Fibroblast of the aortic adventitia (primary cell): ENCODE measurements around the gene ATP8A1. TPM values are rescaled to one million over a fixed set of nuclear protein-coding genes. Genes with fewer than 3 reads are reported as not detected.
"Not testable (repeated sequence)": the region's sequence is repeated elsewhere in the genome, so short reads cannot be mapped to it uniquely, and the experiment has no call there.

Source experiments
- DNase-seq: peaks from one replicate; pipeline ENCODE4 v3.0.0-alpha.2; 2010; ENCODE audit warnings: low read depth
- H3K4me3 ChIP-seq: 2 replicates; pipeline ENCODE4 v1.5.1; 2011; ENCODE audit warnings: low read depth, mild to moderate bottlenecking, control low read depth, low read length, moderate library complexity
- total RNA-seq: library from RNA; depleted of rRNA; stranded (reverse); fragments of >200 nt; gene quantifications from 2 replicates; pipeline ENCODE4 v1.2.3, GENCODE V29; 2012; ENCODE audit warnings: low replicate concordance
- TF ChIP-seq, protein P1 (sequence below): IDR thresholded peaks from 2 replicates; pipeline ENCODE4 v1.5.1; 2011; ENCODE audit warnings: mild to moderate bottlenecking, low read length, control low read depth, inconsistent platforms; ENCODE audit not compliant: insufficient read depth

Gene ATP8A1
- total RNA-seq, 1 donor = 7.5 TPM

DNA sequence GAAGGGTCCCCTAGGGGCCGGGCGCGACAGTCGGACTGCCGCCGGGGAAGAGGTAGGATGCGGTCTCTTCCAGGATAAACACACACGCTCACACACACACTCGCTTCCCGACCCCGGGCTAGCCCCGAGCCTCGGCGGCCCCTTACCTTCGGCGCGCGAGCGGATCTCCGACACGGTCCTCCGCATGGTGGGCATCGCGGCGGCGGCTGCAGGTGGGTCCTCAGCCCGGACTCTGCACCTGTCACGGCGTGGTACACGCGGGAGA lies 294 bp downstream of the ATP8A1 start:
- TF ChIP-seq, protein P1, sequence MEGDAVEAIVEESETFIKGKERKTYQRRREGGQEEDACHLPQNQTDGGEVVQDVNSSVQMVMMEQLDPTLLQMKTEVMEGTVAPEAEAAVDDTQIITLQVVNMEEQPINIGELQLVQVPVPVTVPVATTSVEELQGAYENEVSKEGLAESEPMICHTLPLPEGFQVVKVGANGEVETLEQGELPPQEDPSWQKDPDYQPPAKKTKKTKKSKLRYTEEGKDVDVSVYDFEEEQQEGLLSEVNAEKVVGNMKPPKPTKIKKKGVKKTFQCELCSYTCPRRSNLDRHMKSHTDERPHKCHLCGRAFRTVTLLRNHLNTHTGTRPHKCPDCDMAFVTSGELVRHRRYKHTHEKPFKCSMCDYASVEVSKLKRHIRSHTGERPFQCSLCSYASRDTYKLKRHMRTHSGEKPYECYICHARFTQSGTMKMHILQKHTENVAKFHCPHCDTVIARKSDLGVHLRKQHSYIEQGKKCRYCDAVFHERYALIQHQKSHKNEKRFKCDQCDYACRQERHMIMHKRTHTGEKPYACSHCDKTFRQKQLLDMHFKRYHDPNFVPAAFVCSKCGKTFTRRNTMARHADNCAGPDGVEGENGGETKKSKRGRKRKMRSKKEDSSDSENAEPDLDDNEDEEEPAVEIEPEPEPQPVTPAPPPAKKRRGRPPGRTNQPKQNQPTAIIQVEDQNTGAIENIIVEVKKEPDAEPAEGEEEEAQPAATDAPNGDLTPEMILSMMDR = no peak

DNA sequence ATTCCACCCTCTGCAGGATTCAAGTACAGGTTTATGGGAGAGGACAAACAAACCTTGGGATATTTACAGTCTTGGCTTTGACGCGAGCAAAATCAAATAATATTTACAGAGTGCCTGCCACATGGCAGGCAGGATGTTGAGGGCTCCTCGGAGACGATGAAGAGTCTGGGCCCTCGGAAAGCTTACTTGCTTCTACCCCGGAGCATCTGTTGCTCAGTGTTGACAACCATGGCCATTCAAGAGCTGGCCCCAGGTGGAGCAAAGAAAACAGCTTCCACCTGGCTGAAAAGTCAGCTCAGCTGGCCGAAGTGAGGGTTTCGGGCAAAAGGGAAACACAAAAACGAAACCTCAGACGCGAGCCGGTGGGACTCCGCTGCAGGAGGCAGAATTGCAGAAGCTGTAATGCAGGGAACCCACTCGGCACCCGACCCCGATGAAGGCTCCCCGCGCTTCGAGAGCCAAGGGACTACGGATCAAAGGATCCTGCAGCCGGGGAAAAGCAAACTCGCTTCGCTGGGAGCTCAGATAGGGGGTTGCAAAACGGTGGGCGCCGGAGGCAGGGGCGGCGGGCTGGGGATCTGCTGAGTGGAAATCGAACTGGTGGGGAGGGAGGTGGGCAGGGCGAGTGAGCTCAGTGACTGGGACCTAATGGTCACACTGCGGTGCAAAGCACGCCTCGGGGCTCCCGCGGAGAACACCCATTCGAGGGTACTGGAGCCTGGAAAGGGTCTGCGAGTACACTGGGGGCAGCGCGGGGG lies 805 bp downstream of the ATP8A1 start:
- TF ChIP-seq, protein P1 = no peak
- DNase-seq = no peak
- H3K4me3 ChIP-seq = peak overlapping the region; percentile 75

More for the DNA sequence above, 294 bp downstream of the ATP8A1 start:
- no peak for DNase-seq
- H3K4me3 ChIP-seq = peak overlapping the region; percentile 75

DNA sequence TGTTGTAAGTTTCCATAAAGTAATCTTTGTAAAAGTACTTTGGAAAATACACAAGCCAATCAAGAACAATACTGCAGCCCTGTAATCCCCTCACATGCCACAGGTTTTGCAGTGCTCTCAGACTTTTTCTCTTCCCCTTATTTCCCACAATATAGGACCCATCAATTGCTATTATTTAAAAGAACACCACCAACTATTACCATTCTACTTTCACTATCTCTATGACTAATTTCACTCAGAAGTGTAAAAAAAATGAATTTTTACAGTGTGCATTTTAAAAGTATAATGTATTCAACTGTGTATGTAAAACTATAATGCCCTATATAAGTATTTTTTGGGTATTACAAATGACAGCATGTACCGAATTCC lies 1.7 kb downstream of the ATP8A1 start:
- DNase-seq = no peak

DNA sequence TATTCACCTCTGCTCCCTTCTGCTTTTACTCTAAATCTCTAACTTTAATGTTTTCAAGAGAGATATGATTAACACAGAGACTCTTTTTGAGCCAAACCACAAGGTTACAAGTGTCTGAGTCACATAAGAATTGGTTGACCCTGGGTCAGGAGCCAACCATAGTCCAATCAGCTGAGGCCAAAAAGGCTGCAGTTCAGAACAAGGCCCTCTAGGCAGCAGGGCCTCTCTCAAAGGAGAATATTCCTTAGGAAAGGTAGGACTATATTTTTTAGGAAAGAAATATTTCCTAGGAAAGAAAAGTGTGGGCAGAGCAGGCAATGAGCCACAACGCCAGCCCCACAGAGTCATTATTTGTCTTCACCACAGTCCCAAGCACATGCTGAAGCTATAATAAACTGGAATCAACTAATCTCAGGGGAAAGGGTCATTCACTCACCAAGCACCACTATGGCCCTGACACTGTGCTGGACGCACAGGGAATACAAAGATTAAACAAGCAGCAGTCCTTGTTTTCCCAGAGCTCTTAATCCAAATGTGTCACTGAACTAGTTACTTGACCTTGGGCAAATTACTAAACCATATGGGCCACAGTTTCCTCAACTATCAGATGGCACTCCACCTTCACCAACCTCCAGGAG lies 2.2 kb downstream of the ATP8A1 start:
- peak; percentile 90 for DNase-seq
- TF ChIP-seq, protein P1 = peak; percentile 42
- H3K4me3 ChIP-seq = no peak overlapping the region

More for the DNA sequence above, 1.7 kb downstream of the ATP8A1 start:
- no peak overlapping the region for H3K4me3 ChIP-seq
- TF ChIP-seq, protein P1 = no peak

- peak; percentile 19 for DNase-seq
- no peak overlapping the region for H3K4me3 ChIP-seq
- TF ChIP-seq, protein P1 = no peak
These were observed 3.0 kb downstream of the ATP8A1 start for GRCh38 chr4:42653626-42654560.

- H3K4me3 ChIP-seq, DNase-seq: not testable (repeated sequence)
These were observed 4.2 kb downstream of the ATP8A1 start for GRCh38 chr4:42652529-42653231.
